IMR-90 (cell line): ENCODE measurements around the gene CDH13. TPM values are rescaled to one million over a fixed set of nuclear protein-coding genes. Genes with fewer than 3 reads are reported as not detected.

Experiments used
- ATAC-seq: fragments of 200-7000 bp; cut with Tn5 transposase; 2 replicates; pipeline ENCODE4 v1.9.1; 2020; ENCODE audit warnings: low read depth, mild to moderate bottlenecking, moderate library complexity
- BruUV-seq: library from RNA; stranded (reverse); fragments of 400-500 nt; replicated peaks from 2 replicates; lab custom pipeline; 2021; lab: Mats Ljungman, UMichigan
- CTCF ChIA-PET: fragments of 300-600 bp; formaldehyde crosslinking; extraction: SDS; loops from one replicate; lab custom pipeline; 2021; ENCODE audit warnings: antibody characterized with exemption; lab: Yijun Ruan, JAX
- POLR2A ChIA-PET: fragments of 300-600 bp; sonication (Branson Sonifier 250); formaldehyde crosslinking; loops from one replicate; lab custom pipeline; 2022; ENCODE audit warnings: antibody characterized with exemption; ENCODE audit not compliant: unreplicated experiment; lab: Charles Lee
- DNase-seq: peaks from one replicate; pipeline ENCODE4 v3.0.0; 2013
- H2AFZ ChIP-seq: replicated peaks from 2 replicates; pipeline ENCODE3; 2013; ENCODE audit warnings: low read length, mild to moderate bottlenecking; ENCODE audit not compliant: poor library complexity
- H2AK5ac ChIP-seq: 2 replicates; pipeline ENCODE4 v1.6.1; 2013; ENCODE audit warnings: low read depth, low read length, inconsistent platforms
- H2AK9ac ChIP-seq: replicated peaks from 2 replicates; pipeline ENCODE3; 2013; ENCODE audit warnings: mild to moderate bottlenecking, low read depth, low read length, moderate library complexity; ENCODE audit not compliant: poor library complexity
- H2BK120ac ChIP-seq: 2 replicates; pipeline ENCODE4 v1.6.1; 2013; ENCODE audit warnings: low read depth, low read length, inconsistent platforms
- H2BK15ac ChIP-seq: 3 replicates; pipeline ENCODE4 v1.6.1; 2013; ENCODE audit warnings: low read depth, low read length, inconsistent platforms
- H2BK20ac ChIP-seq: 2 replicates; pipeline ENCODE4 v1.6.1; 2013; ENCODE audit warnings: low read depth, mild to moderate bottlenecking, inconsistent platforms, low read length, moderate library complexity
- H2BK5ac ChIP-seq: 2 replicates; pipeline ENCODE4 v1.6.1; 2013; ENCODE audit warnings: mild to moderate bottlenecking, low read depth, low read length, inconsistent platforms; ENCODE audit not compliant: poor library complexity, severe bottlenecking
- H3K14ac ChIP-seq: replicated peaks from 2 replicates; pipeline ENCODE4 v1.6.1; 2013; ENCODE audit warnings: low read depth, low read length, inconsistent platforms
- H3K18ac ChIP-seq: 2 replicates; pipeline ENCODE4 v1.6.1; 2013; ENCODE audit warnings: low read depth, low read length, control low read depth
- H3K23ac ChIP-seq: 2 replicates; pipeline ENCODE4 v1.6.1; 2013; ENCODE audit warnings: low read depth, low read length, inconsistent platforms
- H3K27ac ChIP-seq: 2 replicates; pipeline ENCODE4 v1.5.1; 2013; ENCODE audit warnings: mild to moderate bottlenecking, control low read depth, low read length; ENCODE audit not compliant: insufficient read depth
- H3K27me3 ChIP-seq: 2 replicates; pipeline ENCODE4 v1.6.1; 2013; ENCODE audit warnings: low read length; ENCODE audit not compliant: control insufficient read depth, insufficient read depth
- H3K36me3 ChIP-seq: 2 replicates; pipeline ENCODE4 v1.6.1; 2013; ENCODE audit warnings: low read length, mixed read lengths; ENCODE audit not compliant: control insufficient read depth, insufficient read depth
- H3K4ac ChIP-seq: 2 replicates; pipeline ENCODE4 v1.6.1; 2013; ENCODE audit warnings: low read depth, low read length, inconsistent platforms
- H3K4me1 ChIP-seq: 2 replicates; pipeline ENCODE4 v1.6.1; 2013; ENCODE audit warnings: low read length, mixed read lengths; ENCODE audit not compliant: control insufficient read depth, insufficient read depth
- H3K4me2 ChIP-seq: 2 replicates; pipeline ENCODE4 v1.6.1; 2013; ENCODE audit warnings: low read depth, mild to moderate bottlenecking, control low read depth, low read length, moderate library complexity
- H3K4me3 ChIP-seq: 2 replicates; pipeline ENCODE4 v1.5.1; 2013; ENCODE audit warnings: low read depth, mild to moderate bottlenecking, control low read depth, low read length, moderate library complexity; ENCODE audit not compliant: insufficient read depth
- H3K56ac ChIP-seq: 2 replicates; pipeline ENCODE4 v1.6.1; 2013; ENCODE audit warnings: low read length, inconsistent platforms; ENCODE audit not compliant: insufficient read depth; ENCODE audit errors: extremely low read depth
- H3K79me1 ChIP-seq, 2 experiments: 2 replicates each; pipeline ENCODE4 v1.6.1; 2013; ENCODE audit warnings: low read length in 2 of 2, inconsistent platforms in 1 of 2, low read depth in 1 of 2
- H3K9ac ChIP-seq: 2 replicates; pipeline ENCODE4 v1.6.1; 2013; ENCODE audit warnings: low read depth, low read length, control low read depth
- H3K9me1 ChIP-seq: 2 replicates; pipeline ENCODE4 v1.6.1; 2013; ENCODE audit warnings: low read length, inconsistent platforms; ENCODE audit not compliant: insufficient read depth
- H3K9me3 ChIP-seq: 2 replicates; pipeline ENCODE4 v1.6.1; 2013; ENCODE audit warnings: low read length; ENCODE audit not compliant: control insufficient read depth, insufficient read depth
- H4K20me1 ChIP-seq: 2 replicates; pipeline ENCODE4 v1.6.1; 2013; ENCODE audit warnings: low read length, inconsistent platforms; ENCODE audit not compliant: insufficient read depth
- H4K5ac ChIP-seq: 2 replicates; pipeline ENCODE4 v1.6.1; 2013; ENCODE audit warnings: mild to moderate bottlenecking, low read depth, low read length, control low read depth
- H4K8ac ChIP-seq, 2 experiments: 2 replicates each; pipeline ENCODE4 v1.6.1; 2013; ENCODE audit warnings: low read depth in 2 of 2, low read length in 2 of 2, control low read depth in 1 of 2, inconsistent platforms in 1 of 2
- H4K91ac ChIP-seq: 2 replicates; pipeline ENCODE4 v1.6.1; 2013; ENCODE audit warnings: low read depth, low read length, inconsistent platforms; ENCODE audit not compliant: insufficient read depth
- BHLHE40 ChIP-seq: fragments of 150-350 bp; IDR thresholded peaks from 2 replicates; pipeline ENCODE4 v1.6.1; 2016; ENCODE audit warnings: mild to moderate bottlenecking, low read depth, low read length
- CEBPB ChIP-seq: IDR thresholded peaks from 2 replicates; pipeline ENCODE4 v1.6.1; 2012; ENCODE audit warnings: low read depth, low read length, improper control_type of control experiment
- CHD1 ChIP-seq: IDR thresholded peaks from 2 replicates; pipeline ENCODE4 v1.6.1; 2012; ENCODE audit warnings: low read depth, low read length, improper control_type of control experiment
- ELK1 ChIP-seq: fragments of 150-350 bp; IDR thresholded peaks from 2 replicates; pipeline ENCODE4 v1.6.1; 2016; ENCODE audit warnings: low read depth, mild to moderate bottlenecking, low read length, moderate library complexity, borderline replicate concordance
- FOS ChIP-seq: fragments of 150-350 bp; IDR thresholded peaks from 2 replicates; pipeline ENCODE4 v1.6.1; 2016; ENCODE audit warnings: low read depth, low read length
- MAFK ChIP-seq: IDR thresholded peaks from 2 replicates; pipeline ENCODE4 v1.6.1; 2012; ENCODE audit warnings: low read depth, low read length, improper control_type of control experiment
- MAZ ChIP-seq: IDR thresholded peaks from 2 replicates; pipeline ENCODE4 v1.6.1; 2012; ENCODE audit warnings: low read depth, mild to moderate bottlenecking, low read length, improper control_type of control experiment, moderate library complexity, borderline replicate concordance
- MXI1 ChIP-seq: IDR thresholded peaks from 2 replicates; pipeline ENCODE4 v1.6.1; 2012; ENCODE audit warnings: low read depth, mild to moderate bottlenecking, low read length, moderate library complexity, borderline replicate concordance
- NFE2L2 ChIP-seq: fragments of 150-350 bp; IDR thresholded peaks from 2 replicates; pipeline ENCODE4 v1.6.1; 2016; ENCODE audit warnings: low read depth, mild to moderate bottlenecking, low read length
- POLR2A ChIP-seq: IDR thresholded peaks from 2 replicates; pipeline ENCODE4 v1.6.1; 2012; ENCODE audit warnings: mild to moderate bottlenecking, low read depth, low read length
- RAD21 ChIP-seq: IDR thresholded peaks from 2 replicates; pipeline ENCODE4 v1.6.1; 2012; ENCODE audit warnings: low read length, improper control_type of control experiment
- RCOR1 ChIP-seq: IDR thresholded peaks from 2 replicates; pipeline ENCODE4 v1.6.1; 2012; ENCODE audit warnings: mild to moderate bottlenecking, low read length, improper control_type of control experiment; ENCODE audit not compliant: insufficient replicate concordance
- USF2 ChIP-seq: fragments of 150-350 bp; IDR thresholded peaks from 2 replicates; pipeline ENCODE4 v1.6.1; 2017; ENCODE audit warnings: mild to moderate bottlenecking, antibody characterized with exemption, low read length, low read depth
- WGBS, 2 experiments: methylation state at CpG; one replicate each; pipeline versions ENCODE4 v1.1.5 to v1.1.7; 2013; ENCODE audit warnings: missing lambda C conversion rate in 2 of 2; ENCODE audit not compliant: insufficient read length in 1 of 2; ENCODE audit errors: extremely low coverage in 2 of 2; 5-methylcytosine and 5-hydroxymethylcytosine counted together
- dilution Hi-C: fragments of 300-500 bp; cut with HindIII; formaldehyde crosslinking; loops from one replicate; pipeline ENCODE4 v1.14.3; 2018; ENCODE audit warnings: low sequenced_read_pairs; ENCODE audit not compliant: unreplicated experiment
- in situ Hi-C: fragments of 300-500 bp; cut with MboI; formaldehyde crosslinking; loops from 3 replicates; pipeline ENCODE4 v1.14.3; 2019; ENCODE audit warnings: low sequenced_read_pairs, inconsistent platforms, mixed read lengths
- intact Hi-C: fragments of 100-400 bp; cut with micrococcal nuclease; formaldehyde crosslinking; loops from 2 replicates; pipeline ENCODE4 v1.10.0; 2022
- polyA plus RNA-seq, 3 experiments: library from polyadenylated mRNA; depleted of rRNA; stranded (reverse); fragments of >200 nt; gene quantifications; 2 replicates each; pipeline ENCODE4 v1.2.3, GENCODE V29; 2012; ENCODE audit warnings: low replicate concordance in 1 of 3
- total RNA-seq: library from RNA; depleted of rRNA; stranded (reverse); fragments of >200 nt; gene quantifications from 2 replicates; pipeline ENCODE4 v1.2.3, GENCODE V29; 2012
- TF ChIP-seq, protein P1 (sequence below): conservative IDR thresholded peaks from 2 replicates; pipeline ENCODE4 v1.5.1; 2012; ENCODE audit warnings: mild to moderate bottlenecking, low read depth, low read length, improper control_type of control experiment

The CDH13 gene
- total and polyA plus RNA-seq, 2 of the 4 experiments (the other 2 are of a cell fraction): 61.6 to 74.7 TPM

DNA sequence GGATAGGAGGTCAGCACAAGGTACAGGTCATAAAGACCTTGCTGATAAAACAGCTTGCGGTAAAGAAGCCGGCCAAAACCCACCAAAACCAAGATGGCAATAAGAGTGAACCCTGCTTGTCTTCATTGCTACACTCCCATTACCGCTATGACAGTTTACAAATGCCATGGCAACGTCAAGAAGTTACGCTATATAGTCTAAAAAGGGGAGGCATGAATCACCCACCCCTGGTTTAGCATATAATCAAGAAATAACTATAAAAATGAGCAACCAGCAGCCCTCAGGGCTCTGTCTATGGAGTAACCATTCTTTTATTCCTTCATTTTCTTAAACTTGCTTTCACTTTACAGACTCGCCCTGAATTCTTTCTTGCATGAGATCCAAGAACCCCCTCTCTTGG is 1180.0 kb downstream of the CDH13 start:
- H3K9ac ChIP-seq: no peak overlapping the region
- BruUV-seq: no TSS peak
- H4K8ac ChIP-seq: peak overlapping the region; percentile 77 to 100; a peak in 1 of 4 replicates
- H3K4me3 ChIP-seq: no peak overlapping the region
- CTCF ChIA-PET: no interaction called here
- H2AFZ ChIP-seq: no peak overlapping the region
- no peak for TF ChIP-seq CEBPB
- no peak for TF ChIP-seq MXI1
- TF ChIP-seq, protein P1, sequence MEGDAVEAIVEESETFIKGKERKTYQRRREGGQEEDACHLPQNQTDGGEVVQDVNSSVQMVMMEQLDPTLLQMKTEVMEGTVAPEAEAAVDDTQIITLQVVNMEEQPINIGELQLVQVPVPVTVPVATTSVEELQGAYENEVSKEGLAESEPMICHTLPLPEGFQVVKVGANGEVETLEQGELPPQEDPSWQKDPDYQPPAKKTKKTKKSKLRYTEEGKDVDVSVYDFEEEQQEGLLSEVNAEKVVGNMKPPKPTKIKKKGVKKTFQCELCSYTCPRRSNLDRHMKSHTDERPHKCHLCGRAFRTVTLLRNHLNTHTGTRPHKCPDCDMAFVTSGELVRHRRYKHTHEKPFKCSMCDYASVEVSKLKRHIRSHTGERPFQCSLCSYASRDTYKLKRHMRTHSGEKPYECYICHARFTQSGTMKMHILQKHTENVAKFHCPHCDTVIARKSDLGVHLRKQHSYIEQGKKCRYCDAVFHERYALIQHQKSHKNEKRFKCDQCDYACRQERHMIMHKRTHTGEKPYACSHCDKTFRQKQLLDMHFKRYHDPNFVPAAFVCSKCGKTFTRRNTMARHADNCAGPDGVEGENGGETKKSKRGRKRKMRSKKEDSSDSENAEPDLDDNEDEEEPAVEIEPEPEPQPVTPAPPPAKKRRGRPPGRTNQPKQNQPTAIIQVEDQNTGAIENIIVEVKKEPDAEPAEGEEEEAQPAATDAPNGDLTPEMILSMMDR: no peak
- TF ChIP-seq USF2: no peak
- TF ChIP-seq ELK1: no peak
- TF ChIP-seq CHD1: no peak
- no peak for TF ChIP-seq FOS
- no peak for TF ChIP-seq MAZ
- TF ChIP-seq RAD21: no peak
- TF ChIP-seq RCOR1: no peak
- no peak for TF ChIP-seq MAFK
- no peak for TF ChIP-seq NFE2L2
- TF ChIP-seq BHLHE40: no peak
- TF ChIP-seq POLR2A: no peak
- H2BK5ac ChIP-seq: no peak overlapping the region
- H3K79me1 ChIP-seq: peaks cover 12 to 24% of the 10 kb centered on the region in 2 experiments
- H2BK120ac ChIP-seq: no peak overlapping the region
- no peak overlapping the region for H3K14ac ChIP-seq
- H3K4ac ChIP-seq: no peak overlapping the region
- H2AK9ac ChIP-seq: no peak overlapping the region
- peaks cover 9% of the 10 kb centered on the region; the same call in 1 of the 2 replicates for H4K20me1 ChIP-seq
- DNase-seq (no peak), ATAC-seq (no peak)
- H3K56ac ChIP-seq: no peak overlapping the region
- H3K18ac ChIP-seq: no peak overlapping the region
- H3K9me1 ChIP-seq: peaks cover 5% of the 10 kb centered on the region
- H3K4me1 ChIP-seq: peaks cover 12% of the 10 kb centered on the region
- H2AK5ac ChIP-seq: no peak overlapping the region
- dilution Hi-C loops (no loop called here), intact Hi-C loops (loop anchor here (5.0 kb wide), 1 partner anchor 119 kb away; no protein-coding TSS in a partner anchor), in situ Hi-C loops (no loop called here)
- no peaks in the 10 kb centered on the region for H3K36me3 ChIP-seq
- no peak overlapping the region for H4K5ac ChIP-seq
- no peak overlapping the region for H3K27ac ChIP-seq
- H4K91ac ChIP-seq: no peak overlapping the region
- no peaks in the 10 kb centered on the region for H3K27me3 ChIP-seq
- H2BK20ac ChIP-seq: no peak overlapping the region
- H2BK15ac ChIP-seq: no peak overlapping the region
- WGBS, 2 experiments: 100% methylated on average over 1 of the region's 6 CpGs; no CpG with 5 or more reads in 1 of the 2 experiments
- no peaks in the 10 kb centered on the region for H3K9me3 ChIP-seq
- H3K4me2 ChIP-seq: no peak overlapping the region
- no peak overlapping the region for H3K23ac ChIP-seq
- POLR2A ChIA-PET: no interaction called here
